SU-DHL-6 (cell line): ENCODE data around the gene MTA3.

Experiments
- H2AFZ ChIP-seq: fragments of 200-600 bp; sonication (generic); 2 replicates; pipeline ENCODE4 v1.6.1; 2014; ENCODE audit warnings: low read depth, mild to moderate bottlenecking, moderate library complexity, mixed read lengths, antibody characterized with exemption, low read length; ENCODE audit not compliant: severe bottlenecking
- H3F3A ChIP-seq: fragments of 200-600 bp; shearing (Covaris generic); 2 replicates; pipeline ENCODE4 v1.6.0; 2016; ENCODE audit warnings: antibody characterized with exemption, mild to moderate bottlenecking; ENCODE audit not compliant: insufficient read depth
- H3K27ac ChIP-seq: fragments of 200-600 bp; sonication (generic); 2 replicates; pipeline ENCODE4 v1.5.1; 2016; ENCODE audit warnings: low read depth, mild to moderate bottlenecking, low read length, moderate library complexity, mixed read lengths
- H3K27me3 ChIP-seq: fragments of 200-600 bp; sonication (generic), shearing (Covaris generic); 2 replicates; pipeline ENCODE4 v1.6.0; 2014; ENCODE audit warnings: mild to moderate bottlenecking, low read length
- H3K36me3 ChIP-seq: fragments of 200-600 bp; sonication (generic); 2 replicates; pipeline ENCODE4 v1.6.1; 2014; ENCODE audit warnings: mild to moderate bottlenecking, low read length, mixed read lengths
- H3K4me2 ChIP-seq: fragments of 300-600, 200-600 bp; shearing (Covaris generic), sonication (generic); 2 replicates; pipeline ENCODE4 v1.6.0; 2014; ENCODE audit warnings: low read length, low read depth, mild to moderate bottlenecking; ENCODE audit not compliant: poor library complexity, severe bottlenecking
- H3K4me3 ChIP-seq: fragments of 200-600 bp; sonication (generic); 2 replicates; pipeline ENCODE4 v1.5.1; 2014; ENCODE audit warnings: antibody characterized with exemption, low read length, mild to moderate bottlenecking, mixed read lengths; ENCODE audit not compliant: insufficient read depth, poor library complexity, severe bottlenecking
- H3K79me2 ChIP-seq: fragments of 200-600 bp; sonication (generic); 2 replicates; pipeline ENCODE4 v1.6.1; 2014; ENCODE audit warnings: mild to moderate bottlenecking, low read length, moderate library complexity; ENCODE audit not compliant: insufficient read depth
- H3K9ac ChIP-seq: fragments of 200-600 bp; sonication (generic); 2 replicates; pipeline ENCODE4 v1.7.0; 2014; ENCODE audit warnings: mild to moderate bottlenecking, low read length
- H3K9me2 ChIP-seq: fragments of 200-600 bp; sonication (generic); replicated peaks from 2 replicates; pipeline ENCODE4 v1.6.1; 2014; ENCODE audit warnings: low read length; ENCODE audit not compliant: insufficient read depth
- H3K9me3 ChIP-seq: fragments of 200-600 bp; sonication (generic); 2 replicates; pipeline ENCODE4 v1.6.1; 2014; ENCODE audit warnings: low read length, mixed read lengths; ENCODE audit not compliant: insufficient read depth
- H4K20me1 ChIP-seq: fragments of 200-600 bp; sonication (generic); 2 replicates; pipeline ENCODE4 v1.6.1; 2014; ENCODE audit warnings: low read depth, mild to moderate bottlenecking, antibody characterized with exemption, low read length, moderate library complexity, mixed read lengths
- EZH2phosphoT487 ChIP-seq: fragments of 200-600 bp; sonication (generic), shearing (Covaris generic); conservative IDR thresholded peaks from 2 replicates; pipeline ENCODE4 v1.6.1; 2018; ENCODE audit warnings: mild to moderate bottlenecking, antibody characterized with exemption, low read length, moderate library complexity, mixed read lengths
- TF ChIP-seq, protein P1 (sequence below): fragments of 200-600 bp; sonication (generic); IDR thresholded peaks from one replicate; pipeline ENCODE4 v1.5.1; 2017; ENCODE audit warnings: antibody characterized with exemption, mild to moderate bottlenecking, low read length, moderate library complexity; ENCODE audit not compliant: insufficient read depth, poor library complexity, severe bottlenecking

MTA3 gene

DNA sequence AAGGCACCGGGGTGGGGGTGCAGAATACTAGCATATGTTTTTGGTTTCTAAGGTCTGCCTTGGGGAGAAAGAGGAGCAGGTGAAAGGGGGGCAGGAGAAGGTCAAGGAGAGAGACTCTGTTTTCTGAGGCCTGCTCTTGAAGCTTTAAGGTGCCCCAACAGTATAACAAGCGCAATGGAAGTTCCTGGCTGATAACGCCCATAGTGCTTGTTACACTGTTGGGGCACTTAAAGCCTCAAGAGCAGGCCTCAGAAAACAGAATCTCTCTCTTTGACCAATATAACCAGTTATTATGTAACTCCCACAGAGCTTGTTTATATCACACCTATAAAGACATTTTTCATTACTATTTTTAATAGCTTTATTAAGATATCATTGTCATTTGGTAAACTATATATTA is 179.0 kb downstream of the MTA3 start:
- H3K27me3 ChIP-seq = no peaks in the 10 kb centered on the region
- no peaks in the 10 kb centered on the region for H3K36me3 ChIP-seq
- no peaks in the 10 kb centered on the region for H3K9me2 ChIP-seq
- no peaks in the 10 kb centered on the region for H4K20me1 ChIP-seq
- H3K27ac ChIP-seq = no peak overlapping the region
- H3K4me3 ChIP-seq = no peak overlapping the region
- H3K4me2 ChIP-seq = no peak overlapping the region
- no peak overlapping the region for H2AFZ ChIP-seq
- peaks cover under 1% of the 10 kb centered on the region; the same call in 1 of the 2 replicates for H3F3A ChIP-seq
- no peaks in the 10 kb centered on the region for H3K9me3 ChIP-seq
- no peak overlapping the region for H3K9ac ChIP-seq
- TF ChIP-seq, protein P1, sequence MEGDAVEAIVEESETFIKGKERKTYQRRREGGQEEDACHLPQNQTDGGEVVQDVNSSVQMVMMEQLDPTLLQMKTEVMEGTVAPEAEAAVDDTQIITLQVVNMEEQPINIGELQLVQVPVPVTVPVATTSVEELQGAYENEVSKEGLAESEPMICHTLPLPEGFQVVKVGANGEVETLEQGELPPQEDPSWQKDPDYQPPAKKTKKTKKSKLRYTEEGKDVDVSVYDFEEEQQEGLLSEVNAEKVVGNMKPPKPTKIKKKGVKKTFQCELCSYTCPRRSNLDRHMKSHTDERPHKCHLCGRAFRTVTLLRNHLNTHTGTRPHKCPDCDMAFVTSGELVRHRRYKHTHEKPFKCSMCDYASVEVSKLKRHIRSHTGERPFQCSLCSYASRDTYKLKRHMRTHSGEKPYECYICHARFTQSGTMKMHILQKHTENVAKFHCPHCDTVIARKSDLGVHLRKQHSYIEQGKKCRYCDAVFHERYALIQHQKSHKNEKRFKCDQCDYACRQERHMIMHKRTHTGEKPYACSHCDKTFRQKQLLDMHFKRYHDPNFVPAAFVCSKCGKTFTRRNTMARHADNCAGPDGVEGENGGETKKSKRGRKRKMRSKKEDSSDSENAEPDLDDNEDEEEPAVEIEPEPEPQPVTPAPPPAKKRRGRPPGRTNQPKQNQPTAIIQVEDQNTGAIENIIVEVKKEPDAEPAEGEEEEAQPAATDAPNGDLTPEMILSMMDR = no peak
- no peak for TF ChIP-seq EZH2phosphoT487
- no peaks in the 10 kb centered on the region for H3K79me2 ChIP-seq

DNA sequence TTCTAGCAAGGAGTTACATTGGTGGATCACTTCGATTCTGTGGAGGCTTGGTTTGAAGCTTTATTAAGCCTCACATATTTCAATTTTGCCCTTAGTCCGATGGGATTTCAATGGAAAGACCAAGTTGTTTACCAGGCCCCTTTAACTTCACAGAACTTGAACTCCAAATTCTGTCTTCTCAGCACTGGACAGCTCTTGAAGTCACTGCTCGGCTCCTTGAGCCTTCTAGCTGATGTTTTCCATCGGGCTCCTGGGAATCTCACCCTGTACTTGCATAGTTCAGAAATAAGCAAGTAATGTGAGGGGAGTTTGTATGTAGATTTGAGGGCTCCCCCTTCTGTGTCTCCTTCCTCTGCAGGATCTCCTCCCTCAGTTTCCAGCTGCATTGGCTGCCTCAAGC is 180.4 kb downstream of the MTA3 start:
- no peaks in the 10 kb centered on the region for H4K20me1 ChIP-seq
- peaks cover 9% of the 10 kb centered on the region for H3F3A ChIP-seq
- H3K9ac ChIP-seq = no peak overlapping the region
- H3K4me2 ChIP-seq = no peak overlapping the region
- no peaks in the 10 kb centered on the region for H3K79me2 ChIP-seq
- H3K9me3 ChIP-seq = no peaks in the 10 kb centered on the region
- no peak for TF ChIP-seq EZH2phosphoT487
- TF ChIP-seq, protein P1 = no peak
- no peaks in the 10 kb centered on the region for H3K27me3 ChIP-seq
- no peak overlapping the region for H3K4me3 ChIP-seq
- no peaks in the 10 kb centered on the region for H3K36me3 ChIP-seq
- no peak overlapping the region for H2AFZ ChIP-seq
- no peak overlapping the region for H3K27ac ChIP-seq
- no peaks in the 10 kb centered on the region for H3K9me2 ChIP-seq

DNA sequence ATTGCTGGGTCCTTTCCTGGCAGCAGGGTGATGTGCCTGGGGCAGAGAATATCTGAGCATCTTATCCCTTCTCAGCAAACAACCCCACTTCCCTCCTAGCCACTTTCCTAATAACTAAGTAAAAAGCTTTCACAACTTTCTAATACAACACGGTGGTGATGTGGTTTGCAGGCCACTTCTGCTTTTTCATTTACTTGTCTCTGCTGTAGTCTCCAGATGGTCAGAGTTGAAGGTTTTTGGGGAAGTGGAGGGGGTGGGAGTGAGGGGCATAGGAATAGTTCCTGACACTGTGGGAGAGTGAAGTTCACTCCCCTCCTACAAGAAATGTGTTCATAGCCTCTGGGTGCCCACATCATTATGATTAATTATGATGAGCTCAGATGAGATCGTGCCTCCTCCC is 183.9 kb downstream of the MTA3 start:
- no peaks in the 10 kb centered on the region for H3K36me3 ChIP-seq
- H3K9me3 ChIP-seq = no peaks in the 10 kb centered on the region
- peaks cover 12% of the 10 kb centered on the region for H3F3A ChIP-seq
- no peak overlapping the region for H3K9ac ChIP-seq
- no peak overlapping the region for H2AFZ ChIP-seq
- peak overlapping the region; percentile 61 for H3K27ac ChIP-seq
- no peak overlapping the region for H3K4me3 ChIP-seq
- H3K4me2 ChIP-seq = peak overlapping the region; percentile 23
- no peaks in the 10 kb centered on the region for H4K20me1 ChIP-seq
- H3K27me3 ChIP-seq = no peaks in the 10 kb centered on the region
- TF ChIP-seq, protein P1 = no peak
- no peak for TF ChIP-seq EZH2phosphoT487
- H3K9me2 ChIP-seq = no peaks in the 10 kb centered on the region
- H3K79me2 ChIP-seq = no peaks in the 10 kb centered on the region
